Chondrocyte (in vitro differentiated cells): ENCODE results near the gene NBPF8. TPM values are rescaled to one million over a fixed set of nuclear protein-coding genes. Genes with fewer than 3 reads are reported as not detected.
A peak's percentile ranks its signal among the peaks of the same experiment; 100 is the strongest.
"Not testable (repeated sequence)": the region's sequence is repeated elsewhere in the genome, so short reads cannot be mapped to it uniquely, and the experiment has no call there.

Source experiments
- DNase-seq: peaks from one replicate; pipeline ENCODE4 v3.0.0; 2021; ENCODE audit warnings: mixed read lengths, low spot score
- H3K27ac Mint-ChIP-seq: one replicate; pipeline ENCODE4 v1.8.0; 2021; ENCODE audit warnings: mild to moderate bottlenecking, moderate library complexity, mixed read lengths; ENCODE audit not compliant: unreplicated experiment
- H3K27me3 Mint-ChIP-seq: 2 replicates; pipeline ENCODE4 v1.8.0; 2021; ENCODE audit warnings: low read depth, mixed read lengths
- H3K36me3 Mint-ChIP-seq: 2 replicates; pipeline ENCODE4 v1.8.0; 2021; ENCODE audit warnings: low read depth, mixed read lengths
- H3K4me1 Mint-ChIP-seq: 2 replicates; pipeline ENCODE4 v1.8.0; 2021; ENCODE audit warnings: low read depth, mild to moderate bottlenecking, mixed read lengths
- H3K4me3 Mint-ChIP-seq: one replicate; pipeline ENCODE4 v1.8.0; 2021; ENCODE audit warnings: mild to moderate bottlenecking, moderate library complexity, mixed read lengths; ENCODE audit not compliant: unreplicated experiment
- H3K9me3 Mint-ChIP-seq: 2 replicates; pipeline ENCODE4 v1.8.0; 2021; ENCODE audit warnings: low read depth, mixed read lengths
- CTCF ChIP-seq: fragments of 200-600 bp; sonication (generic); IDR thresholded peaks from 2 replicates; pipeline ENCODE4 v1.5.0; 2021; ENCODE audit warnings: antibody characterized with exemption, mild to moderate bottlenecking, moderate library complexity
- long read RNA-seq: library from polyadenylated mRNA; stranded (forward); transcript quantifications from one replicate; pipeline ENCODE4 v2.0.0, GENCODE V29; 2021
- total RNA-seq: library from RNA; stranded (reverse); gene quantifications from 3 replicates; pipeline ENCODE4 v1.2.1, GENCODE V29; 2021

Gene NBPF8
- 15.8 to 22.8 TPM (median 16.4 TPM) in 3 replicates for total RNA-seq
- long read RNA-seq, partial matches to known transcripts = 0 of 4 reads
- long read RNA-seq, other reads (novel, unspliced or antisense) = 4 of 4 reads

- H3K36me3 Mint-ChIP-seq, H3K27me3 Mint-ChIP-seq, H3K4me1 Mint-ChIP-seq, H3K9me3 Mint-ChIP-seq: not testable (repeated sequence)
- peak within 1 kb of the TSS; percentile 76 for H3K4me3 Mint-ChIP-seq
- DNase-seq = peak; percentile 84
- peak within 1 kb of the TSS; percentile 70 for H3K27ac Mint-ChIP-seq
- TF ChIP-seq CTCF = peak; percentile 35
These were observed at the start of gene NBPF8 for GRCh38 chr1:120414911-120415480. TSS of gene NBPF8 (plus strand) at chr1:120415035. CDS start at chr1:120436523, 21,488 bp downstream.

- H3K4me1 Mint-ChIP-seq, H3K36me3 Mint-ChIP-seq, H3K9me3 Mint-ChIP-seq, H3K27ac Mint-ChIP-seq, H3K27me3 Mint-ChIP-seq, DNase-seq, H3K4me3 Mint-ChIP-seq: not testable (repeated sequence)
These were observed 47.1 kb upstream of the NBPF8 start for GRCh38 chr1:120367709-120368108.

- H3K27me3 Mint-ChIP-seq, H3K27ac Mint-ChIP-seq, H3K9me3 Mint-ChIP-seq, DNase-seq, H3K4me3 Mint-ChIP-seq, H3K4me1 Mint-ChIP-seq, H3K36me3 Mint-ChIP-seq: not testable (repeated sequence)
These were observed 28.2 kb upstream of the NBPF8 start for GRCh38 chr1:120386651-120387050.

- not testable (repeated sequence) for H3K4me1 Mint-ChIP-seq, H3K27me3 Mint-ChIP-seq, H3K4me3 Mint-ChIP-seq, H3K36me3 Mint-ChIP-seq, H3K27ac Mint-ChIP-seq, DNase-seq, H3K9me3 Mint-ChIP-seq
- TF ChIP-seq CTCF = peak; percentile 21
These were observed 26.2 kb upstream of the NBPF8 start for GRCh38 chr1:120388597-120389126.

GRCh38 chr1:120391365-120391764, 23.5 kb upstream of the NBPF8 start:
- not testable (repeated sequence) for H3K4me1 Mint-ChIP-seq, H3K27ac Mint-ChIP-seq, DNase-seq, H3K9me3 Mint-ChIP-seq, H3K4me3 Mint-ChIP-seq, H3K36me3 Mint-ChIP-seq, H3K27me3 Mint-ChIP-seq

GRCh38 chr1:120393316-120394232, 21.3 kb upstream of the NBPF8 start:
- TF ChIP-seq CTCF = peak; percentile 62
- H3K4me3 Mint-ChIP-seq, H3K27me3 Mint-ChIP-seq, H3K4me1 Mint-ChIP-seq, H3K9me3 Mint-ChIP-seq, DNase-seq, H3K36me3 Mint-ChIP-seq, H3K27ac Mint-ChIP-seq: not testable (repeated sequence)

- not testable (repeated sequence) for H3K27ac Mint-ChIP-seq, DNase-seq, H3K4me1 Mint-ChIP-seq, H3K4me3 Mint-ChIP-seq, H3K36me3 Mint-ChIP-seq, H3K27me3 Mint-ChIP-seq, H3K9me3 Mint-ChIP-seq
These were observed 9.5 kb upstream of the NBPF8 start for GRCh38 chr1:120405348-120405747.

- not testable (repeated sequence) for DNase-seq, H3K4me3 Mint-ChIP-seq, H3K9me3 Mint-ChIP-seq, H3K27ac Mint-ChIP-seq, H3K4me1 Mint-ChIP-seq, H3K36me3 Mint-ChIP-seq, H3K27me3 Mint-ChIP-seq
These were observed 384 bp upstream of the NBPF8 start for GRCh38 chr1:120414451-120414850.

- not testable (repeated sequence) for H3K4me1 Mint-ChIP-seq, H3K36me3 Mint-ChIP-seq, DNase-seq, H3K27me3 Mint-ChIP-seq, H3K9me3 Mint-ChIP-seq
- Mint-ChIP-seq H3K27ac (peak overlapping the region; percentile 70), H3K4me3 (peak overlapping the region; percentile 76)
These were observed 692 bp downstream of the NBPF8 start for GRCh38 chr1:120415492-120415961.
